Activated CD8-positive, alpha-beta memory T cell treated with anti-CD3 and anti-CD28 coated beads for 24 hours (primary cell): ENCODE measurements around the gene TBC1D9.

Source experiments
- DNase-seq: peaks from one replicate; pipeline ENCODE4 v3.0.0-alpha.2; 2020

TBC1D9 gene

DNA sequence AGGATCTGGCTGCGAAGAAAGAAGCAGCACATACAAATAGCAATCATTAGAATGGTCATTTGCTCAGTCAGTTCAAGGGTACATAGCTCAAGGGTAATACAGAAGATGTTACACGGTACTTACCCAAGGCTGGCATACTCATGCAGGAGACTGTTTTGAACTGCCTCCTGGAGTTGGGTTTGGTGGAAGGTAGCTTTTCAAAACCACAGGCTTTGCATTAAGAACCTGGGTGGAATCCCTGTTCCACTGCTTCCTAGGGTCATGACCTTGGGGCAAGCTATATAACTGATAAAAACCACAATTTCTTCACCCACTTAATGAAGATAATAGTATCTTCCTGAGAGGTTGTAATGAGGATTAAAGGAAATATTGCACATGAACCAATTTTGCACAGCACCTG is 36.5 kb downstream of the TBC1D9 start:
- DNase-seq, result no peak

DNA sequence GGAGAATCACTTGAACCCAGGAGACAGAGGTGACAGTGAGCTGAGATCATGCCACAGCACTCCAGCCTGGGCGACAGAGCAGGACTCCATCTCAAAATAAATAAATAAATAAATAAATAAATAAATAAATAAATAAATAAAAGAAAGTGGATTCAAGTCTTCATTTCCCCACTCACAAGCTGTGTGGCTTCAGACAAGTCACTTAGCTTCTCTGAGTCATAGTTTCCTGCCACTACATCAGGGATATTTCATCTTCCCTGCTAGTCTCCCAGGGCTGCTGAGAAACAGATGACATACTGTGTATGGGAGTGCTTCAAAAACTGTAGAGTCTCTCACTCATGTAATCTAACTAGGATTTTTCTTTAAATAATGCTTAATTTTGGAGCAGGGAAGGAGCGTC is 37.2 kb downstream of the TBC1D9 start:
- no peak for DNase-seq

DNA sequence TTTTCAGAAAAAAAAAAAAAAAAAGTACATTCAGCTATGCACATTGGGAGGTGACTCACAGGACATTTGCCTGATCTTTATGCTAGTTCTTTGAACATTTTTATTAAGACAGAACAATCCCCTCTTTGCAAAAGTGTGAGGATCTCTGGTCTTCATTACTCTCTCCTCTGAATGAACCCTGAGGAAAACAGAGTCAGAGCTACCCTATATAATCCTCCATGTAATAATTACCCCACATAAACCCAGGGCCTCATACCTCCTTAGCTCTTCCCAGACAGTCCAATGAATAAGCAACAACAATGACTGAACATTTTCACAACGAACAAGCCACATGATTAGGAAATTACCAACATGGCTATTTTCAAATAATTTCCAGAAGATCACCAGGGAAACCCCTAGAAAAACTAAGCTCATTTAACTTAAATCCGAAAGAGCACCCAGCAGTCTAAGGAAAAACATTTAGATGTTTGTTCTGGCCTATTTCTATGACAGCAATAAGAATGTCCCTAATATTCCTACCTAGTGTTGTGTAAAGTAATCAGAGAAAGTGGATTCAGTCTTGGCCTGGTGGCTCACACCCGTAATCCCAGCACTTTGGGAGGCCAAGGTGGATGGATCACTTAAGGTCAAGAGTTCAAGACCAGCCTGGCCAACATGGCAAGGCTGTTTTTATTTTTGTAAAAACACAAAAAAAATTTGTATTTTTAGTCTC is 37.8 kb downstream of the TBC1D9 start:
- no peak for DNase-seq

DNA sequence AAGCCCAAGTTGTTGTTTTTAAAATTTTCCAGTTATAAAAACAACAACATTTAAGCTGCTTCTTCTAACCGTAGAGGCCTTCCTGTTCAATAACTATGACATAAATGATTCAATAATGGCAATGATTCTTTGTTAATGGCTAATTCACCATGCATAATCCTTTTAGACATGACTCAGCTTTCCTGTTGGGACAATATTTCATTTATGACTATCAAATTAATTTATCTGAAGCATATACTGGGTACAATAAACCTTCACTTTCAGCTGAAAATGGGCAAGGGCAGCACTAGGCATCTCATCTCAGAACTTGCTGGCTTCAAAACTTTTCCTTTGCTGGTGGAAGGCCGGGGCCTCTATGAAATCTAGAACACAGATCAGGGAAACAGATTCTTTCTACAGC is 38.9 kb downstream of the TBC1D9 start:
- DNase-seq, result no peak

- DNase-seq, result no peak
Measured at GRCh38 chr4:140715119-140715518, 41.1 kb downstream of the TBC1D9 start.

GRCh38 chr4:140711910-140712309 is 44.3 kb downstream of the TBC1D9 start:
- no peak for DNase-seq

- DNase-seq, result no peak
Measured at GRCh38 chr4:140710908-140711622, 45.1 kb downstream of the TBC1D9 start.

DNA sequence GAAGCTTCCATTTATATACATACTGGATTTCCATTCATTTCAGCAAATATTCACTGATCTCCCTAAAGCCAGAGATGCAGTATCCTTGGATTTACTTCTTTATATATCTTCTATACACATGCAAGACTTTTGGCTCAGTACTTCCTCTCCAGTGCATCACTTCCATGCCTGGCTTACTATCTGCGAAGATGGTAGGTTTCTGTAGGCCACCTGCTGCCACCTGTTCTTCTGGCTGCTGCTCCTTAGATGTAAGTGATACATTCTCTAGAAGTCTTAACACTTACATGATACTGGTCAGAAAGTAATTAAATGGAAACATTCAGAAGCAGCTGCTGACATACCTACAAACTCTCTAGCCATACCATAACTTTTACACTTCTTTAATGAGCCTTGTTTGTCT is 48.9 kb downstream of the TBC1D9 start:
- no peak for DNase-seq

- no peak for DNase-seq
Measured at GRCh38 chr4:140706665-140707064, 49.5 kb downstream of the TBC1D9 start.

DNA sequence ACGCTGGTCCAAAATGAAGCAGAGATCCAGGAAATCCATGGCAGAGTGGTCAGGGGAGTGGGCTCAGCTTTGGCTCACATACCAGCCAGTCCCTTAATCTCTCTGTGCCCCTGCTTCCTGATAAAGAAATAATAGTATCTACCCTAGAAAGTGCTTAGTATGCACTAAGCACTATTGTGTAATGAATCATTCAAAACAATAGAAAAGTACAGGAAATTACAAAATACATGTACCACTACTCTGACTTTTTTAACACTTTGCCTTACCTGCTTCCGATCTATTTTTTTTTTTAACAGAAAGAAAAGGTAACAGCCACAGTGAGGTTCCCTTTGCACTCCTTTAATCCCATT is 49.9 kb downstream of the TBC1D9 start:
- no peak for DNase-seq

GRCh38 chr4:140705625-140706275 is 50.4 kb downstream of the TBC1D9 start:
- no peak for DNase-seq

GRCh38 chr4:140704964-140705363 is 51.2 kb downstream of the TBC1D9 start:
- DNase-seq, result no peak

DNA sequence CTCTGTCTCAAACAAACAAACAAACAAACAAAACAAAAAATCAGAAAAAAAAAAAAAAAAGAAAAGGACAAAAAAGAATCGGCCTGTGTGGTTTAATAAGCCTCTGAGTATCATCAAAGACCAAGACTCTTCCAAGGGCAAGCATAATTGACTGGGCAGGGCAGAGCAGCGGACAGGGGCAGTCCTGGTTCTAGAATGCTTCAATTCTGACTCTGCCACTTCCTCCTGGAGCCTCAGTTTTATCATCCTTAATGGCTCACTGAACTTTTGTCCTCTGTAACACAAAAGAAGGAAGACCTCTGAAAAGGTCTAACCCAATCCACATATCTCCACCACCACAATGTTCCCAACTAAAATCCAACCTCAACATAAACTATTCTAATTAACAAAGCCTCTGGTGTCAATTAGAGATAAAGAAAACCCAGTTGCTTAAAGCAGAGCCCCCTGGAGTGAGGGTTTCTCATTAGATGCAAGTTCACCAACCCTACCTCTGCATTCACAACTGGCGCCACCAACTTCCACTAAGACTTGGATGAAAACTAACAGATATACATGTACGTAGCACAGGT is 51.7 kb downstream of the TBC1D9 start:
- DNase-seq, result no peak

GRCh38 chr4:140703463-140703862 is 52.7 kb downstream of the TBC1D9 start:
- DNase-seq, result no peak

- no peak for DNase-seq
Measured at GRCh38 chr4:140702096-140702757, 54.0 kb downstream of the TBC1D9 start.

DNA sequence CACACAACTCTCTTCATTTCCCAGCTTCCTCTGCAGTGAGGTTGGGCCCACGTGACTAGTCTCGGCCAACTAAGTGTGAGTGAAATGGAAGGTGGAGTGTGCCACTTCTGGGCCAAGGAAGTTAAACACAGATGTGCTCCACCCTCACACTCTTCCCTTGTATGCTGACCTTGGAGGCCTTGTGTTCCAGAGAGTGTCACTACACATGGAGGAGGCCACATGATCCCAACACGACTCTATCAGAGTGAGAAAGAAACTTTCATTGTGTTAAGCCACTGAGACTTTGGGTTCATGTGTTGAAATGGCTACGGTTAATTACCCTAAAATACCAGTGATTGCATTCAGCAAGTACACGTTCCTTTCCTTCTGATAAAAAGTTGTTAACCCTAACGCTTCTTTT is 55.1 kb downstream of the TBC1D9 start:
- DNase-seq, result no peak

- no peak for DNase-seq
Measured at GRCh38 chr4:140697709-140698560, 58.2 kb downstream of the TBC1D9 start.

DNA sequence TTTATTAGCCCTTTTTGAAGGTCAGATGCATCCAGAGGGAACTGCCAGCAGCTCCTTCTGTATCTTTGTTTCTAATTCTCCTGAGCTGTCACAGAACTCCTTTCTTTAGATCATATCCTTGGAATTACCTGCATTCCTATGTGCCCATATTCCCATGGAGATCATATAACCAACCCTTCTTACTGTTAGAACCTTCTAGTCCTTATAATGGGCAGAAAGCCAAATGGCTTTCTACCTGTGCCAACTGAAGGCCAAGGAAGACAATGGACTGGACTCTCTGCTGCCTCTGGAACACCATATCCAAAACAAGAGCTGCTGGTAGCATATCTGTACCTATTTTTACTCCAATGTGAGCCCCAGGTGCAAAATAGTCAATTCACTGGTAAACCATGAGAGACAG is 60.7 kb downstream of the TBC1D9 start:
- no peak for DNase-seq

DNA sequence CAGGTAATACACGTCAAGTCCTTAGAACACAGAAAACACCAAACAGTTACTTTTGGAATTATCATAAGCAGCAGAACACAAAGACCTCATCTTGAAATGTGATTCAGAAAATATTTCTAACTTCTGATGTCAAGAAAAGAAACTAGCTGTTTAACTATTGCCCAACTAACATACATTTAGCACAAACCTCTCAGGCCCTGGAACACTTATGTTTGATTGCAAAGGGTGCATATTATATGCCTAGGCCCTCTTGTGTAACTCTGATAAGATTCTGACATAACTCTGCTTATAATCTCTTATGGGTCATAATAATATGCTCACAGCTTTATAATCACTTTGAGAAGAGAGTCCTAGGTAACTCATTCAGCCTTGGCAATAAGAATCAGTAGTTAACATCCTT is 62.6 kb downstream of the TBC1D9 start:
- DNase-seq, result no peak

DNA sequence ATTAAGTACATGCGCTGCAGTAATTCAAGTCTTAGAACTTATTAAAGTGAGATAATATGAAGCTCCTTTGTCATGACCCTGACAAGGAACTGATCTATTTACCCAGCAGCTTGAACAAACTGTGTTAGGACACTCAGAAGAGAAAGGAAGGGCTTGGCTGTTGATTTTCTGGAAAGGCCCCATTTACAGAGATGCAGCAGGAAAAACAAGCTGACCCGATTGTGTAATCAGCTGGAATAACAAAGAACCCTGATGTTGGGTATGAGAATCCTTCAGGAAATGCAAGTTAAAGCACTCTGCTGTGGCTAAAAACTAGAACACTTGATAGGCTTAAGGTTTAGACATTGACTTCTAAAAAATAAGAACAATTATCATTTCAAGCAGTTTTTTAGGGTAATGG is 64.8 kb downstream of the TBC1D9 start:
- DNase-seq, result no peak

- DNase-seq, result no peak
Measured at GRCh38 chr4:140690093-140690492, 66.1 kb downstream of the TBC1D9 start.

- no peak for DNase-seq
Measured at GRCh38 chr4:140689623-140690022, 66.6 kb downstream of the TBC1D9 start.
